ENCODE results near the gene TBC1D22B. TPM values are rescaled to one million over a fixed set of nuclear protein-coding genes. Genes with fewer than 3 reads are reported as not detected.

Gene TBC1D22B
- total and polyA plus RNA-seq, 9 of the 15 experiments (the other 6 are each of a cell fraction or from before 2014, with no cell fraction given), result 4.8 to 24.2 (median 13.5) TPM

- TF ChIP-seq, protein P1, sequence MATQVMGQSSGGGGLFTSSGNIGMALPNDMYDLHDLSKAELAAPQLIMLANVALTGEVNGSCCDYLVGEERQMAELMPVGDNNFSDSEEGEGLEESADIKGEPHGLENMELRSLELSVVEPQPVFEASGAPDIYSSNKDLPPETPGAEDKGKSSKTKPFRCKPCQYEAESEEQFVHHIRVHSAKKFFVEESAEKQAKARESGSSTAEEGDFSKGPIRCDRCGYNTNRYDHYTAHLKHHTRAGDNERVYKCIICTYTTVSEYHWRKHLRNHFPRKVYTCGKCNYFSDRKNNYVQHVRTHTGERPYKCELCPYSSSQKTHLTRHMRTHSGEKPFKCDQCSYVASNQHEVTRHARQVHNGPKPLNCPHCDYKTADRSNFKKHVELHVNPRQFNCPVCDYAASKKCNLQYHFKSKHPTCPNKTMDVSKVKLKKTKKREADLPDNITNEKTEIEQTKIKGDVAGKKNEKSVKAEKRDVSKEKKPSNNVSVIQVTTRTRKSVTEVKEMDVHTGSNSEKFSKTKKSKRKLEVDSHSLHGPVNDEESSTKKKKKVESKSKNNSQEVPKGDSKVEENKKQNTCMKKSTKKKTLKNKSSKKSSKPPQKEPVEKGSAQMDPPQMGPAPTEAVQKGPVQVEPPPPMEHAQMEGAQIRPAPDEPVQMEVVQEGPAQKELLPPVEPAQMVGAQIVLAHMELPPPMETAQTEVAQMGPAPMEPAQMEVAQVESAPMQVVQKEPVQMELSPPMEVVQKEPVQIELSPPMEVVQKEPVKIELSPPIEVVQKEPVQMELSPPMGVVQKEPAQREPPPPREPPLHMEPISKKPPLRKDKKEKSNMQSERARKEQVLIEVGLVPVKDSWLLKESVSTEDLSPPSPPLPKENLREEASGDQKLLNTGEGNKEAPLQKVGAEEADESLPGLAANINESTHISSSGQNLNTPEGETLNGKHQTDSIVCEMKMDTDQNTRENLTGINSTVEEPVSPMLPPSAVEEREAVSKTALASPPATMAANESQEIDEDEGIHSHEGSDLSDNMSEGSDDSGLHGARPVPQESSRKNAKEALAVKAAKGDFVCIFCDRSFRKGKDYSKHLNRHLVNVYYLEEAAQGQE (IDR thresholded peaks at IDR 0.05; ENCODE audit: borderline replicate concordance), result peak; percentile 78
- TF ChIP-seq, protein P1 (CRISPR knock-in tag; IDR thresholded peaks at IDR 0.05; ENCODE audit: low read depth), result no peak
- TF ChIP-seq YBX1 (IDR thresholded peaks at IDR 0.05) (no peak), EWSR1 (IDR thresholded peaks at IDR 0.05; ENCODE audit: borderline replicate concordance, low read depth, partially characterized antibody) (no peak), CTBP1 (IDR thresholded peaks at IDR 0.05; ENCODE audit: borderline replicate concordance) (peak; percentile 78), NONO (IDR thresholded peaks at IDR 0.05; ENCODE audit: low read depth in 2 of 2, low read length in 1 of 2) (peak in 1 of 2 experiments; percentile 41; a peak in 1 of 4 replicates), TCFL5 (CRISPR knock-in tag; conservative IDR thresholded peaks at IDR 0.05) (no peak), KLF1 (tag; IDR thresholded peaks at IDR 0.05) (no peak), DIDO1 (tag; IDR thresholded peaks at IDR 0.05; ENCODE audit: low read depth) (peak; percentile 73), ZNF785 (CRISPR knock-in tag; IDR thresholded peaks at IDR 0.05) (no peak), ZNF316 (IDR thresholded peaks at IDR 0.05) (peak; percentile 11; the same call in 1 of the 2 replicates), SIN3A (IDR thresholded peaks at IDR 0.05; ENCODE audit: borderline replicate concordance in 2 of 2, control insufficient read depth in 1 of 2, low read depth in 2 of 2, low read length in 2 of 2) (peak; percentile 55 to 74; a peak in 1 of 4 replicates), SMAD2 (IDR thresholded peaks at IDR 0.05; ENCODE audit: low read depth, low read length) (no peak), SOX6 (IDR thresholded peaks at IDR 0.05) (no peak), PRMT5 (CRISPR knock-in tag; IDR thresholded peaks at IDR 0.05) (no peak)
- TF ChIP-seq, protein P2, sequence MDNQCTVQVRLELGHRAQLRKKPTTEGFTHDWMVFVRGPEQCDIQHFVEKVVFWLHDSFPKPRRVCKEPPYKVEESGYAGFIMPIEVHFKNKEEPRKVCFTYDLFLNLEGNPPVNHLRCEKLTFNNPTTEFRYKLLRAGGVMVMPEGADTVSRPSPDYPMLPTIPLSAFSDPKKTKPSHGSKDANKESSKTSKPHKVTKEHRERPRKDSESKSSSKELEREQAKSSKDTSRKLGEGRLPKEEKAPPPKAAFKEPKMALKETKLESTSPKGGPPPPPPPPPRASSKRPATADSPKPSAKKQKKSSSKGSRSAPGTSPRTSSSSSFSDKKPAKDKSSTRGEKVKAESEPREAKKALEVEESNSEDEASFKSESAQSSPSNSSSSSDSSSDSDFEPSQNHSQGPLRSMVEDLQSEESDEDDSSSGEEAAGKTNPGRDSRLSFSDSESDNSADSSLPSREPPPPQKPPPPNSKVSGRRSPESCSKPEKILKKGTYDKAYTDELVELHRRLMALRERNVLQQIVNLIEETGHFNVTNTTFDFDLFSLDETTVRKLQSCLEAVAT (IDR thresholded peaks at IDR 0.05), result peak in 1 of 2 experiments; percentile 85
- TF ChIP-seq, protein P3, sequence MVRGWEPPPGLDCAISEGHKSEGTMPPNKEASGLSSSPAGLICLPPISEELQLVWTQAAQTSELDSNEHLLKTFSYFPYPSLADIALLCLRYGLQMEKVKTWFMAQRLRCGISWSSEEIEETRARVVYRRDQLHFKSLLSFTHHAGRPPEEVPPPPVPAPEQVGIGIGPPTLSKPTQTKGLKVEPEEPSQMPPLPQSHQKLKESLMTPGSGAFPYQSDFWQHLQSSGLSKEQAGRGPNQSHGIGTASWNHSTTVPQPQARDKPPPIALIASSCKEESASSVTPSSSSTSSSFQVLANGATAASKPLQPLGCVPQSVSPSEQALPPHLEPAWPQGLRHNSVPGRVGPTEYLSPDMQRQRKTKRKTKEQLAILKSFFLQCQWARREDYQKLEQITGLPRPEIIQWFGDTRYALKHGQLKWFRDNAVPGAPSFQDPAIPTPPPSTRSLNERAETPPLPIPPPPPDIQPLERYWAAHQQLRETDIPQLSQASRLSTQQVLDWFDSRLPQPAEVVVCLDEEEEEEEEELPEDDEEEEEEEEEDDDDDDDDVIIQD (CRISPR knock-in tag; IDR thresholded peaks at IDR 0.05), result no peak
Measured at GRCh38 chr6:37257634-37258404, at the start of gene TBC1D22B, which contains the start of gene TMEM217 (continued).
